ENCODE data around the gene GABRR3.

GRCh38 chr3:98068824-98069223, 33.7 kb upstream of the GABRR3 start:
- TF ChIP-seq POLR2A (IDR thresholded peaks at IDR 0.05; ENCODE audit: low read depth) = no peak
- no peak for TF ChIP-seq CTCF (IDR thresholded peaks at IDR 0.05)
- TF ChIP-seq POLR2AphosphoS5 (IDR thresholded peaks at IDR 0.05) = no peak
- TF ChIP-seq EP300 (IDR thresholded peaks at IDR 0.05) = no peak

Data from esophagus muscularis mucosa (tissue), 4 donors.